GM21529 (cell line): ENCODE results near the gene RASAL2.

ENCODE experiments used
- ATAC-seq: cut with Tn5 transposase; IDR thresholded peaks from one replicate; pipeline ENCODE4 v1.9.1; 2021; ENCODE audit not compliant: unreplicated experiment

The RASAL2 gene

DNA sequence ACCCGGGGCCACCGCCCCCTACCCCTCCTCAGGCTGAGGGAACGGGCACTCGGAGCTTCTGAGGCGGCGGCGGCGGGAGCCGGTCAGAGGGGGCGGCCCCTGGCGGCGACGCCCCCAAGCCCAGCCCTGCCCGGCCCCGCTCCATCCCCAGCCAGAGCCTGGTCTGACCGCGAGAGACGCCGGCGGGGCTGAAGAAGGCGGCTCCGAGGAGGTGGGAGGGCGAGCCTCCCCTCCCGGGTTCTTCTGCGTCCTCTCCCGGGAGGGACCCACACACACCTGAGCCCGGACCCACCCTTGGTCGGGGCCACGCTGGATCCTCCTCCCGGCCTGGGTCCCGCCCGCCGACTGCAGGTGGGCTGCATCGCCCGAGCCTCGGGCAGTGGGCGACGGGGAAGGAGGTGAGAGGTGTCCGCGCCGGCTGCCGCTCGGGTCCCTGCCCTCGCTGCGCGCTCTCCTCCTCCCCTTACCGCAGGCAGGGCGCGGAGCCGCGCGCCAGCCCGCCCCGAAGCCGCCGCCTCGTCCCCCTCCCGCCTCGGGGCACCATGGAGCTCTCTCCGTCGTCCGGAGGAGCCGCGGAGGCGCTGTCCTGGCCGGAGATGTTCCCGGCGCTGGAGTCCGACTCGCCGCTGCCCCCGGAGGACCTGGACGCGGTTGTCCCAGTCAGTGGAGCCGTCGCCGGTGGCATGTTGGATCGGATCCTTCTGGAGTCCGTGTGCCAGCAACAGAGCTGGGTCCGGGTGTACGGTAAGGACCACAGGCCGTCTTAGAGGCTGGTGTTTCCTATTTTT lies at the start of gene RASAL2:
RASAL2 (plus strand) TSS at position 154 of the 788 bp plus-strand sequence; CDS start at position 543, 389 bp downstream.
- peak; percentile 48 for ATAC-seq

DNA sequence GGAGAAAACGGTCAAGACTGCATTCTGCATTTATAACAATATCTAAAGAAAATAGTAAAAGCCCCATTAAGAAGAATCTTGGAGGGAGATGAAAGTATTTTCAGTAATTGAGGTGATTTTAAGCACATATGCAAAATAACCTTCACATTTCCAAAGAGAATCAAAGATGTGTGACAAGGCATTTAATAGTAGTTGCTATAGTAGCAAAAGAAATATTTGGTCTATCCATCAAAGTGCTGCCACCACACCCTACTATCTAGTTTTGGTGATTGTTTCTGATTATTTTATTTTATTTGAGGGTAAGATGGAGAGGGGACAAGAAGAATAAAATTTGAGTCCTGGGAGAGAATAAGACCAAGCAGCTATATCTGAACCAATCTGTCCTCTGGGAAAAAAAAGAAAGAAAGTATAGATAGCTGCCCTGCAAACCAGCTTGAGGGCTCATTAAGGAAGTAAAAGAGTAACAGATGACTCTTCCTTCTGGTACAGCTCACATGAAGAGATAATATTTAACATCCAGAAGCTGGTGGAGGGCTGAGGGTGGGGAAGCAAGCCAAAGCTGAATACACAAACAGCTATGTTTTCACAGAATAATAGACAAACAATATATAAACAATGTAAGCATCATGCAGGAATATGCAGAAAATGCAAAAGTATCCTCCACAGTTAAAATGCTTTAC lies 47.2 kb upstream of the RASAL2 start:
- no peak for ATAC-seq

DNA sequence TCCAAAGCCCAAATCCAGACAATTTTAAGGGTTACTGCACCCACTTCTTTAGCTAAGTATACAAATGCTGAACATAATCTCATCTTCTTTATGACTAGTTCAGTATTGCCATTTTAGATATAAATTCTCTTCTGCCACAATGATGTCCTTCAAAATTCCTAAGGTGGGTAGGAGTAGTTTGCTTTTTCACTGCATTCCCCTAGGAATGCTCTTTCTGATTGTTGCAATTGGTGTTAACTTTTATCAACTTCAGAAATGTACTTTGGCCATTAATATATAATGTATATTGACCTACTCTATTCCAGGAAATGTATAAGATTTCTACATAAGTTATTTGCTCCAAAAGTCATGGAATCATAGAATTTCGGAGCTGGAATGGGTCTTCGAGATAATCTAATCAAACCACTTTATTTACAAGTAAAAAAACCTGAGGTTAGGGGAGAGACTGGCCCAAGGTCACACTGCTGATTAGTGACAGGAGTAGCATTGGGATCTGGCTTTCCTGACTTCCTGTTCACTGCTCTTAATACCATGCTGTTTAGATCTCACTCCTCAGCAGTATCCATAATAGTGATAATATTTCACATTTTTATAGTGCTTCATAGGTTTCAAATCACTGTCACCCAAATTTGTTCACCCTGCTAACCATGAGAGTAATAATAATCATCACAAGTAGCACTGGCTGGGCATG lies 46.4 kb upstream of the RASAL2 start:
- ATAC-seq, result no peak

DNA sequence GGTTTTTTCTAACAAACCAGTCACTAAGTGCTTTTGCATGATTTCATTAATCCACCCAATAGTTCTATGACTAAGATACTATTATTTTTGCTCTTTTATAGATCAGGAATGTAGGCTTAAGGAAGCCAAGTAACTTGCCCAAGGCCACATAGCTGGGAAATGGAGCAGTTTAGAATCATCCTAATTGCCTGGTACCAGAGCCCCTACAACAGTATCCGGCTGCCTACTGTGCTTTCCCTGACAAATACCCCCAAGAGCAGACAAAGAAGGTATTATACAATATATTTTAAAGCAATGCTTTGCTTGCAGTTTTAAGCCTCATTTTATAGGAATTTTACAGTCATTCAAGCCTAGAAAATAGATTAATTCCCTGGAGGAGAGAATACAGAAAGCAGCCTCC lies 45.5 kb upstream of the RASAL2 start:
- ATAC-seq, result no peak

DNA sequence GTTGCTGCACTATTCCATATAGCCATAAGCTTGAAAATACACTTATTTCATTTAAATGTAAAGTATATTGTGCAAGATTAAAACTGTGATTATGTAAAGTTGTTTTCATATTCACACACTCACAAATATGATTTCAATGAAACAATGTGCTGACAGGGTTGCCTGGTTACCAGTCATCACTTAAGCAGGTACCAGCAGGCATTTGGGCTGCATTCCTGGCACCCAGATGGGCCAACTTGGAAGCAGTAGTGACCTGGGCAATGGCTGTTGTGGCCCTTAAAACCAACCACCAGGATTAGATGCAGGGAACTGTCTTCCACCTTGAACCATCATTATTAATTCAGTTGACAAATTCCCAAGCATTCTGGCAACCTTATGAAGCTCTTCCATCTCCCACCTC lies 45.0 kb upstream of the RASAL2 start:
- ATAC-seq, result no peak

DNA sequence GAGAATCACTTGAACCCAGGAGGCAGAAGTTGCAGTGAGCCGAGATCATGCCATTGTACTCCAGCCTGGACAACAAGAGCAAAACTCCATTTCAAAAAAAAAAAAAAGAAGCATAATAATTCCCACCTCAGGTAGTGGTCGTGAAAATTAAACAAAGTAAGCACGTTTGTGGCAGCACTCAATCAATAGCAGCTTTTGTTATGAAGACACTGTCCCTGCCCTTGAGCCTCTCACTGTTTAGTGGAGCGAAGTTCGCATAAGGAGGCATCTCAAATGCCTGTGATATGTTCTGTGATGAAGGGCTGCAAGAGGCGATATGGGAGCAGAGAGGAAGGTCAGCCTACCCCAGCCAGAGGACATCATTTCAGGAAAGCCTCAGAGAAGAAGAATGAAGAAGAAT lies 43.8 kb upstream of the RASAL2 start:
- no peak for ATAC-seq

DNA sequence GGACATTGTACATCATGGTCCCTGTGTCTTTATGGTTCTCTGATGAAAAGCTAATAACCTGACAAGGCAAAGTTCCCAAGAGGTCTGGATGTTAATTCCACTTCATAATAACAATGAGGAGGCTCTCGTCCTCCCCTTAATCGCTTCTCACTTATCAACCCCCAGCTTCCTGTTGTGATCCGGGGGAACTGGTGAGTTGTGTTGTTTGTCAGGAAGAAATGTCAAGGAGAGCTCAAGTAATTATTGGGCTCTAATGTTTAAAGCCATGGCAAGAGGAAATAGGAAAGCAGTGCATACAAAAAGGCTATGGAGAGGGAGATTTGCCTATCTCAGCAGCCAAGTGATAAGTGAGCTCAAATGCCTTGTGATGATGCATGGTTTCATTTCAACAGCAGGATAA lies 42.8 kb upstream of the RASAL2 start:
- no peak for ATAC-seq

GRCh38 chr1:178052650-178053461 lies 41.0 kb upstream of the RASAL2 start:
- ATAC-seq, result no peak

- no peak for ATAC-seq
Measured at GRCh38 chr1:178055093-178055492, 38.8 kb upstream of the RASAL2 start.

DNA sequence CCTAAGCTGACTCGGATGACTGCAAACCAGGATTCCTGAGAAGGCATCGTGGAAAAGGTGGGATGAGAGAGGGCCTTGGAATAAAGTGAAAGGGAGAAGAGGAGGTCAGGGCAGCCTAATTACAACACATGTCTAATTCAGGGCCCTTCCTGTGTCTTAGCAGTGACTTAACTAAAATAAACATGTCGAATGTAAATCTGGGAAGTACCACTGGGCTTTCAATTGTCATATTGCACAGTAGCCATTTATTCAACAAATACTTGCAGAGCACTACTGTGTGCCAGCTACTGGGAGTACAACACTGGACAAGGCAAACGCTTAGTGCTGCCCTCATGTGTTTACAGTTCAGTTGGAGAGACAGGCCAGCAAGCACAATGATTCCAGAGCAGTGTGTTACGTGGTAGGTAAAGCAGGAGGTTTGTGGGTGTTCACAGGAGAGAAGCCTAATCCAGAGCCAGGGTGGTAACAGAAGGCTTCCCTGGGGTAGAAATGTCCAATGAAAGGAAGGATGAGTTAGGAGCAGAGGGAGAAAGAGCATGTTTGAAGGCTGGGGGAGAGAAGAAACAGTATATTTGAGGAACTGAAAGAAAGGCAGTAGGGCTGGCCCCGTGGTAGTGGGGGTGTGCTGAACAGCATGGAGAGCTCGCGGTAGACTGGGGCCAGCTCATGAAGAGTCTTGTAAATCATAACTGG lies 38.0 kb upstream of the RASAL2 start:
- ATAC-seq, result peak; percentile 95

DNA sequence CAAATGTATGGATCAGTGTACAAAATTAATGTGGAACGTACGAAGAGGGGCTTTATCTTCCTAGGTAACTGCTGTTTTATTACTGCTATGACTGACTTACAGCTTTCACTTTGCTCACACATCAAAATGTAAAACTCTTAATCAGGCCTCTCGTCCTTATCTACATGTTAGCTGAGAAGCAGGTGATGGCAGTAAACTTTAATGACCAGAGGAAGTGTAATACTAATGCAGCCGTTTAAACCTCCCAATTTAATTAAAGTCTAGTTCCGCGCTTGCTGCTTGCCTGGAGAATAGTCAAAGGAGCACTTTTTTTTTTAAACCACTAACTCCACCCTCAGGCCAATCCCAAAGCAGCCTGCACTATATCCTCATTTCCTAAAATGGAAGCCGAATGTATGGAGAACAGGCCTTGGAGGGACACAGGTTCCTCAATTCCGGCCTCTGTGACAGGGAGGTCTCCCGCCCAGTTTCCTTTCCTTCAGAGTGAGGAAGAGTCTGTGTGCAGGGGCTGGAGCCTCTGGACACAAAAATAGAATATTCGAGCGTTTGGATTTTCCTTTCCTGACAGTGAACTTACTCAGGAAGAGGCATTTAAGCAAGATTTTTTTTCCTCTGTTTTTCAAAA lies 36.7 kb upstream of the RASAL2 start:
- no peak for ATAC-seq

DNA sequence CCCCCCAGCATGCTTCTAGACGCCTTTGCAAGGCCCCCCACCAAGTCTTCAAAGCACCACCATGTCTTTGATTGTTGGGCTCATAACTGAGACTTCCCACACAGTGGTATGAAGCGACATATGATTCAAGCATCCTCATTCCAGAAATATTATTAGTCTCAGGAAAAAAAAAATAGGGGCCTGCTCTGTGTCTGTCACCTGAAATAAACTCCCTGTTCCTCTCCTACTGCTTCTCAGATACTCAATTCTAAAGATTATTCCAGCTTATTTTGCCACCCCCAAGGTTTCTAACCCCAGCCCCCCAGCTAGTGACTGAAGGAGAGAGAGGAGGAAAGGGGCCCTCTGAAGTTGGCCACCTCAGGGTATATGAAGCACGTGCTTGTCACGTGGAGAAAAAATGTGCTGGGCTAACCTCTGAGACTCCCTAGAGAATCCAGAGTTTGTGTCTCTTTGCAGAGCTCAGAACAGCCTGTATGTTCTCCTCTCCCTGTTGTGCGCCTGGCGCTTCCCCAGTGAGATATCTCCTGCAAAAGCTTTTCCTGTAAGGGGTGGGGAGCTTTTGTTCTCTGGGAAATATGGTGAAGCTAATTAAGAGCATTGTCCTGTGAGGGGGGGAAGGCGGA lies 35.9 kb upstream of the RASAL2 start:
- ATAC-seq, result no peak

- ATAC-seq, result no peak
Measured at GRCh38 chr1:178060789-178061556, 32.9 kb upstream of the RASAL2 start.

DNA sequence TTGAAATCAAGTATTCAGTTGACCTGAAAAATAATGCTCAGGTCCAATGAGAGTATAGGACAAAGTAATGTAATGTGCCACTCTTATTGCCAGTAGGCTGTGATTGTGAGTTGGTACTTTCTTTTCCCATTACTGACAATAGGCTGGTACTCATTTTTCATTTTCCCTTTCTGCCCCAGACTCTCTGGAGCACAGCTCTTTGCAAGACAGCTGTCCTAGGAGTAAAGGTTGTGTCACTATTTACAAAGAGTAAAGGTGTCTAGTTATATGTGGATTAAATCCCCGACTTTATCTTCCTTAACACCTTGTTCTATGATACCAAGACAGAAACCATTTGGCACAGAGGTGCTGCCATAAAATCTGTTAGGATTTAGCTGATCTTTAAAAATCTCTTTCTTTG lies 32.3 kb upstream of the RASAL2 start:
- ATAC-seq, result no peak

DNA sequence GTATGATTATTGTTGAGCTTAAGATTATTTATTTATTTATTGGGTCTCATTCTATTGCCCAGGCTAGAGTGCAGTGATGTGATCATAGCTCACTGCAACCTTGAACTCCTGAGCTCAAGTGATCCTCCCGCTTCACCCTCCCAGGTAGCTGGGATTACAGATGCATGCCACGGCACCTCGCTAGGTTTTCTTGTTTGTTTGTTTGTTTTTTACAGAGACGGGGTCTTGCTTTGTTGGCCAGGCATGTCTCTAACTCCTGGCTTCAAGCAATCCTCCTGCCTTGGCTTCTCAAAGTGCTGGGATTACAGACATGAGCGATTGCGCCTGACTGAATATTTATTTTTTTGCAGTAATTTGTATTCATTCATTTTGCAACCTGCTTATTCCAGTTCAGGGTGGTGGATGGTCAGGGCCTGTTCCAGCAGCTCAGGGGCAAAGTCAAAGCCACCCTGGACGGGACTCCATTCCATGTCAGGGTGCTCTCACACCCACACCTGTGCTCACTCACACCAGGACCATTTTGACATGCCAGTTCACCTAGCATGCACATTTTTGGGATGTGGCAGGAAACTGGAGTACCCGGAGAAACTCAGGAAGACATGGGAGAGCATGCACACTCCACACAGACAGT lies 29.6 kb upstream of the RASAL2 start:
- ATAC-seq, result no peak

DNA sequence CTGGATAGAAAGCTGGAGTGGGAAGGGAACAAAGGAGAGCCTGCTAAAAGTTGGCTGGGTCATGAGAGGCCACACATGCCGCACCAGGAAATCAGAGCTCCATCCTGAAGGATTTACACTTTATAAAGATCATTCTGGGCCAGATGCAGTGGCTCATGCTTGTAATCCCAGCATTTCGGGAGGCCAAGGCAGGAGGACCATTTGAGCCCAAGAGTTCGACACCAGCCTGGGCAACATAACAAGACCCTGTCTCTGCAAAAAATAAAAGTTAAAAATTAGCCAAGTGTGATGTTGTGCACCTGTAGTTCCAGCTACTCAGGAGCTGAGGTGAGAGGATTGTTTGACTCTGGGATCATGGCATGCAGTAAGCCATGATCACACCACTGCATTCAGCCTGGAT lies 28.7 kb upstream of the RASAL2 start:
- no peak for ATAC-seq

DNA sequence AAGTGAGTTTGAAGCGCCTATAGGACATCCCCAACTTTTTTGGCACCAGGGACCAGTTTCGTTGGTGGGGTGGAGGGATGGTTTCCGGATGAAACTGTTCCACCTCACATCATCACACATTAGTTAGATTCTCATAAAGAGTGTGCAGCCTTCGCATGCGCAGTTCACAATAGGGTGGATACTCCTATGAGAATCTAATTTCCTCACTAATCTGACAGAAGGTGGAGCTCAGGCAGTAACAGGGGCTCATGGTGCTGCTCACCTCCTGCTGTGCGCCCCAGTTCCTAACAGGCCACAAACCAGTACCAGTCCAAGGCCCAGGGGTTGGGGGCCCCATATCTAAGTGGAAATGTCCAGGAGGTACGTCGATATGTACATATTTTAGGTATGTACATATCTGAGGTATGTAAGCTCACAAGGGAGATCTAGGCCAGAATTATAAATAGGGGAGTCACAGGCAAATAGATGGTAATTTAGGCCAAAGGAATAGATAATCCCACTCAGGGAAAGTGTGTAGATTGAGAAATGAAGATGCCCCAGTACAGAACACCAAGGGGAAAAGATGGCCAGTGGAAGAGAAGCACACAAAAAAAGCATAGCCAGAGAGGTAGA lies 27.5 kb upstream of the RASAL2 start:
- ATAC-seq, result no peak
